Endothelial cell of umbilical vein (primary cell): ENCODE results near the gene DAB2IP. TPM values are rescaled to one million over a fixed set of nuclear protein-coding genes. Genes with fewer than 3 reads are reported as not detected.

Source experiments
- BruUV-seq: library from RNA; stranded (reverse); fragments of 400-500 nt; replicated peaks from 2 replicates; lab custom pipeline; 2021; lab: Mats Ljungman, UMichigan
- CTCF ChIA-PET: fragments of 300-600, 350-600 bp; sonication (Branson Sonifier 250); formaldehyde crosslinking; loops from one replicate; lab custom pipeline; 2021; ENCODE audit warnings: antibody characterized with exemption, inconsistent platforms; lab: Charles Lee
- POLR2A ChIA-PET: fragments of 300-600, 350-600 bp; sonication (Branson Sonifier 250); formaldehyde crosslinking; loops from one replicate; lab custom pipeline; 2021; ENCODE audit warnings: antibody characterized with exemption, inconsistent platforms; lab: Charles Lee
- DNase-seq: peaks from one replicate; pipeline ENCODE4 v3.0.0-alpha.2; 2011; ENCODE audit warnings: low read depth, low spot score
- FAIRE-seq: peaks from 2 replicates; lab custom pipeline; 2011; peaks lifted over from hg19 to GRCh38; lab: Jason Lieb, UNC
- H2AFZ ChIP-seq: 2 replicates; pipeline ENCODE4 v1.6.0; 2012; ENCODE audit warnings: low read depth, low read length, control low read depth, inconsistent platforms
- H3K27ac ChIP-seq: 2 replicates; pipeline ENCODE4 v1.5.1; 2011; ENCODE audit warnings: low read depth, mild to moderate bottlenecking, control low read depth, low read length, moderate library complexity; ENCODE audit not compliant: insufficient read depth
- H3K27me3 ChIP-seq, 2 experiments: 2 replicates each; pipeline versions ENCODE4 v1.6.0 to v1.6.1; 2011; ENCODE audit warnings: low read length in 2 of 2, mixed read lengths in 1 of 2; ENCODE audit not compliant: control insufficient read depth in 2 of 2, insufficient read depth in 2 of 2
- H3K36me3 ChIP-seq, 2 experiments: 2 replicates in 1 of 2; 3 replicates in 1 of 2; pipeline ENCODE4 v1.5.1; 2011; ENCODE audit warnings: low read length in 2 of 2, mild to moderate bottlenecking in 1 of 2, moderate library complexity in 1 of 2; ENCODE audit not compliant: control insufficient read depth in 2 of 2, insufficient read depth in 2 of 2; ENCODE audit errors: extremely low read depth in 1 of 2
- H3K4me1 ChIP-seq: 3 replicates; pipeline ENCODE4 v1.5.1; 2011; ENCODE audit warnings: mild to moderate bottlenecking, low read length; ENCODE audit not compliant: control insufficient read depth, insufficient read depth; ENCODE audit errors: extremely low read depth
- H3K4me2 ChIP-seq: 2 replicates; pipeline ENCODE4 v1.6.1; 2011; ENCODE audit warnings: low read length, control low read depth, mixed read lengths; ENCODE audit not compliant: insufficient read depth
- H3K4me3 ChIP-seq, 3 experiments: fragments of 200-600 bp in 1 of 3; sonication (generic), shearing (Covaris generic) in 1 of 3; replicated peaks in 1 of 3; 2 replicates each; pipeline ENCODE4 v1.5.1; 2011 to 2016; ENCODE audit warnings: control low read depth in 3 of 3, low read length in 3 of 3, mild to moderate bottlenecking in 2 of 3, inconsistent platforms in 1 of 3, low read depth in 1 of 3, moderate library complexity in 1 of 3; ENCODE audit not compliant: insufficient read depth in 1 of 3
- H3K79me2 ChIP-seq: 2 replicates; pipeline ENCODE4 v1.6.0; 2012; ENCODE audit warnings: low read length, inconsistent platforms; ENCODE audit not compliant: control insufficient read depth, insufficient read depth
- H3K9ac ChIP-seq: replicated peaks from 2 replicates; pipeline ENCODE3; 2011; ENCODE audit warnings: low read length, control low read depth; ENCODE audit not compliant: insufficient read depth; ENCODE audit errors: extremely low read depth
- H3K9me1 ChIP-seq: replicated peaks from 3 replicates; pipeline ENCODE4 v1.6.0; 2011; ENCODE audit warnings: mild to moderate bottlenecking, low read length; ENCODE audit not compliant: control insufficient read depth, insufficient read depth; ENCODE audit errors: extremely low read depth
- H3K9me3 ChIP-seq: replicated peaks from 2 replicates; pipeline ENCODE4 v1.5.1; 2012; ENCODE audit warnings: low read length, inconsistent platforms; ENCODE audit not compliant: control insufficient read depth, insufficient read depth
- H4K20me1 ChIP-seq: replicated peaks from 2 replicates; pipeline ENCODE3; 2011; ENCODE audit warnings: mild to moderate bottlenecking, low read length; ENCODE audit not compliant: control insufficient read depth, insufficient read depth; ENCODE audit errors: extremely low read depth
- CTCF ChIP-seq, 2 donors: IDR thresholded peaks; 1 replicate in 1 of 2; 2 replicates in 1 of 2; pipeline ENCODE4 v1.5.1; 2011; ENCODE audit warnings: low read length in 2 of 2, mild to moderate bottlenecking in 2 of 2, moderate library complexity in 2 of 2, control low read depth in 1 of 2, inconsistent platforms in 1 of 2, low read depth in 1 of 2; ENCODE audit not compliant: insufficient read depth in 1 of 2; ENCODE audit errors: extremely low read depth in 1 of 2
- EZH2 ChIP-seq: IDR thresholded peaks from 2 replicates; pipeline ENCODE4 v1.6.1; 2012; ENCODE audit warnings: borderline replicate concordance, low read depth, mild to moderate bottlenecking, moderate library complexity, low read length, inconsistent platforms; ENCODE audit not compliant: severe bottlenecking
- FOS ChIP-seq: IDR thresholded peaks from 2 replicates; pipeline ENCODE4 v1.6.1; 2011; ENCODE audit warnings: mild to moderate bottlenecking, low read length, moderate library complexity, borderline replicate concordance; ENCODE audit not compliant: insufficient read depth
- GATA2 ChIP-seq: IDR thresholded peaks from 2 replicates; pipeline ENCODE4 v1.7.0; 2011; ENCODE audit warnings: low read depth, mild to moderate bottlenecking, moderate library complexity, mixed read lengths, low read length; ENCODE audit not compliant: insufficient read length, insufficient read depth
- JUN ChIP-seq: IDR thresholded peaks from 2 replicates; pipeline ENCODE4 v1.6.1; 2011; ENCODE audit warnings: borderline replicate concordance, low read depth; ENCODE audit not compliant: insufficient read length, insufficient read depth
- MAX ChIP-seq: IDR thresholded peaks from 2 replicates; pipeline ENCODE4 v1.6.1; 2011; ENCODE audit not compliant: insufficient read depth, insufficient read length
- MYC ChIP-seq: IDR thresholded peaks from one replicate; pipeline ENCODE4 v1.6.1; 2011; ENCODE audit warnings: mild to moderate bottlenecking, low read depth, low read length
- POLR2A ChIP-seq: IDR thresholded peaks from 2 replicates; pipeline ENCODE4 v1.6.1; 2012; ENCODE audit warnings: low read depth, mild to moderate bottlenecking, control low read depth, low read length
- POLR2AphosphoS5 ChIP-seq: IDR thresholded peaks from 2 replicates; pipeline ENCODE4 v1.6.1; 2012; ENCODE audit warnings: low read depth, mild to moderate bottlenecking, control low read depth, low read length, moderate library complexity; ENCODE audit not compliant: insufficient read depth
- dilution Hi-C: fragments of 300-500 bp; cut with MboI; formaldehyde crosslinking; loops from one replicate; pipeline ENCODE4 v1.15.0; 2019; ENCODE audit warnings: low sequenced_read_pairs; ENCODE audit not compliant: extremely low pct_ligation_motif_present
- intact Hi-C: fragments of 100-400 bp; cut with micrococcal nuclease; formaldehyde crosslinking; loops from one replicate; pipeline ENCODE4 v1.10.0; 2022
- polyA plus RNA-seq, 4 experiments: library from polyadenylated mRNA; depleted of rRNA in 3 of 4; stranded (reverse) in 3 of 4; unstranded in 1 of 4; fragments of >200 nt; gene quantifications; 2 replicates each; pipeline versions ENCODE4 v1.2.1 to v1.2.3, GENCODE V29; 2011 to 2012; ENCODE audit warnings: missing spikeins in 1 of 4
- total RNA-seq: library from RNA; stranded (reverse); gene quantifications from 2 replicates; pipeline ENCODE4 v1.2.3, GENCODE V29; 2021

The DAB2IP gene
- total and polyA plus RNA-seq, 2 donors (not counting 3 experiments of a cell fraction or from before 2014, with no cell fraction given) = 29.2 to 53.6 TPM

GRCh38 chr9:121798941-121799340, 147.5 kb downstream of the DAB2IP start:
- Histone ChIP-seq H3K9ac (no peak overlapping the region), H4K20me1 (no peaks in the 10 kb centered on the region), H3K4me1 (no peaks in the 10 kb centered on the region), H3K4me3 (no peak overlapping the region), H3K27me3 (peaks cover 5 to 11% of the 10 kb centered on the region in 2 experiments), H3K79me2 (no peaks in the 10 kb centered on the region), H3K36me3 (no peaks in the 10 kb centered on the region), H3K9me1 (no peaks in the 10 kb centered on the region), H3K9me3 (no peaks in the 10 kb centered on the region), H3K4me2 (no peak overlapping the region), H2AFZ (no peak overlapping the region), H3K27ac (no peak overlapping the region)
- BruUV-seq = no TSS peak
- ChIA-PET POLR2A (no interaction called here), CTCF (no interaction called here)
- intact Hi-C loops = no loop called here
- FAIRE-seq = no peak
- TF ChIP-seq EZH2 = no peak
- no peak for TF ChIP-seq MYC
- TF ChIP-seq CTCF (IDR thresholded peaks at IDR 0.05; ENCODE audit: extremely low read depth in 1 of 2, insufficient read depth in 1 of 2, low read depth in 1 of 2, low read length in 2 of 2) = no peak
- TF ChIP-seq POLR2AphosphoS5 = no peak
- no peak for TF ChIP-seq FOS
- no peak for TF ChIP-seq GATA2
- no peak for TF ChIP-seq POLR2A
- no peak for TF ChIP-seq MAX
- TF ChIP-seq JUN = no peak
- dilution Hi-C loops = no loop called here
- DNase-seq = no peak
